Measurements from ENCODE around the gene DENND5A.
"Not testable (repeated sequence)": the region's sequence is repeated elsewhere in the genome, so short reads cannot be mapped to it uniquely, and the experiment has no call there.

Gene DENND5A

DNA sequence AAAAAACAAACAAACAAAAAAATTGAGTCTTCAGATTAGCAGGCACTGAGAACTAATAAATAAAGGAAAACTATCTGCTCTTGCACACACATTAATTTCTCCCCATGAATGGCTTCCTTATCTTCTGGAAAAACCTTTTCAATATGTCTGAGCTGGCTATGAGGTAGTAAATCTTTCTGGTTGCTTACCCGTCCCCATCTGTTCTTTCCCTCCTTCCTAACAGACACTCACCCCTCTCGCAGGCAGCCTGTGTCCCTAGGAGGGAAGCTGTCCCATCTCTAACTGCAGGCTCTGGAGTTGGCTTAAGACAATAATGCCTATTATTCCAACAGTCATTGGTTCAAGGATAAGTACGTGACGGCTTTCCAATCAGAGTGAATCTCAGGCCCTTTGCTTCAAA is 165.5 kb downstream of the DENND5A start:
- Histone ChIP-seq H3K4me1 (ENCODE audit: insufficient read depth, low read length) (no peaks in the 10 kb centered on the region), H3K4me3 (ENCODE audit: low read length) (no peak overlapping the region), H3K27ac (ENCODE audit: low read length) (no peak overlapping the region), H3K9me3 (ENCODE audit: insufficient read depth, low read depth, low read length) (no peaks in the 10 kb centered on the region), H3K9ac (ENCODE audit: low read depth, low read length) (no peak overlapping the region), H3K27me3 (ENCODE audit: insufficient read depth, low read length) (no peaks in the 10 kb centered on the region), H3K36me3 (ENCODE audit: insufficient read depth, low read depth, low read length) (no peaks in the 10 kb centered on the region)

DNA sequence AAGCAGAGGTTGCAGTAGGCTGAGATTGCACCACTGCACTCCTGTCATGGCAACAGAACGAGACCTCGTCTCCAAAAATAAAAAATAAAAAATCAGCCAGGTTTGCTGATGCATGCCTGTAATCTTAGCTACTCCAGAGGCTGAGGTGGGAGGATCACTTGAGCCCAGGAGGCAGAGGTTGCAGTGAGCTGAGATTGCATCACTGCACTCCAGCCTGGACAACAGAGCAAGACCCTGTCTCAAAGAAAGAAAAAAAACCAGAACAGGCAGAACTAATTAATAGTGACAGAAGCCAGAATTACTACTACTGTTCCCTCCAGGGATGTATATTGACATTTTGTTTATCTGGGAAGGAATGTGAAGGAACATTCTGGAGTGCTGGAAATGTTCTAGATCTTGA is 166.7 kb downstream of the DENND5A start:
- H3K27ac ChIP-seq (ENCODE audit: low read length); H3K27me3 ChIP-seq (ENCODE audit: insufficient read depth, low read length); H3K4me3 ChIP-seq (ENCODE audit: low read length); H3K9ac ChIP-seq (ENCODE audit: low read depth, low read length); H3K36me3 ChIP-seq (ENCODE audit: insufficient read depth, low read depth, low read length); H3K4me1 ChIP-seq (ENCODE audit: insufficient read depth, low read length); H3K9me3 ChIP-seq (ENCODE audit: insufficient read depth, low read depth, low read length): not testable (repeated sequence)

DNA sequence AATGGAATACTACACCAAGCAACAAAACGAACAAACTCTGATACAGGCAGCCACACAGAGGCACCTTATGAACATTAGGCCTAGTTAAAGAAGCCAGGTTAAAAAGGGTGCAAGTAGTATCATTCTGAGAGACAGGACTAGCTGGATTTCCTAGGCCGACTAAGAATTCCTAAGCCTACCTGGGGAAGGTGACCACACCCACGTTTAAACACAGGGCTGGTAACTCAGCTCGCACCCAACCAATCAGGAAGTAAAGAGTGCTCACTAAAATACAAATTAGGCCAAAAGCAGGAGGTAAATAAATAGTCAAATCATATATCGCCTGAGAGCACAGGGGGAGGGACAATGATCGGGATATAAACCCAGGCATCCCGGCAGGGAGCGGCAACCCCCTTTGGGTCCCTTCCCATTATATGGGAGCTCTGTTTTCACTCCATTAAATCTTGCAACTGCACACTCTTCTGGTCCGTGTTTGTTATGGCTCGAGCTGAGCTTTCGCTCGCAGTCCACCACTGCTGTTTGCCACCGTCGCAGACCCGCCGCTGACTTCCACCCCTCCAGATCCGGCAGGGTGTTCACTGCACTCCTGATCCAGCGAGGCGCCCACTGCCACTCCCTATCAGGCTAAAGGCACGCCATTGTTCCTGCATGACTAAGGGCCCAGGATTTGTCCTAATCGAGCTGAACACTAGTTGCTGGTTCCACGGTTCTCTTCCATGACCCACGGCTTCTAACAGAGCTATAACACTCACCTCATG is 167.8 kb downstream of the DENND5A start:
- H3K27ac ChIP-seq (ENCODE audit: low read length); H3K4me3 ChIP-seq (ENCODE audit: low read length); H3K36me3 ChIP-seq (ENCODE audit: insufficient read depth, low read depth, low read length); H3K9ac ChIP-seq (ENCODE audit: low read depth, low read length); H3K4me1 ChIP-seq (ENCODE audit: insufficient read depth, low read length); H3K9me3 ChIP-seq (ENCODE audit: insufficient read depth, low read depth, low read length): not testable (repeated sequence)
- peaks cover 12% of the 10 kb centered on the region for H3K27me3 ChIP-seq (ENCODE audit: insufficient read depth, low read length)

DNA sequence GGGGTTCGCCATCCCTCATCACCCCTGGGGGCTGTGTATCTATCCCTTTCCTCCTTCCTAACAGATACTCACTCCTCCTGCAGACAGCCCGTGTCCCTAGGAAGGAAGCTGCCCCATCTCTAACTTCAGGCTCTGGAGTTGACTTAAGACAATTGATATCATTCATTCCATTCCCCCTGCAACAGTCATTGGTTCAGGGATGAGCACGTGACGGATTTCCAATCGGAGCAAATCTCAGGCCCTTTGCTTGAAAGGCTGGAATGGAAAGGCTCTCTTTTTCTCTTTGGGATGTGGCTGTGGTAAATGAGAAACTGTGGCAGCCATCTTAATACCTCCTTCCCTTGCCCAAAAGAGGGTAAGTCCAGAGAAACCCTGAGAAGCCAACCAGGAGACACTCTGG is 168.7 kb downstream of the DENND5A start:
- H3K27ac ChIP-seq (ENCODE audit: low read length), result no peak overlapping the region
- no peak overlapping the region for H3K4me3 ChIP-seq (ENCODE audit: low read length)
- no peaks in the 10 kb centered on the region for H3K9me3 ChIP-seq (ENCODE audit: insufficient read depth, low read depth, low read length)
- no peak overlapping the region for H3K9ac ChIP-seq (ENCODE audit: low read depth, low read length)
- no peaks in the 10 kb centered on the region for H3K36me3 ChIP-seq (ENCODE audit: insufficient read depth, low read depth, low read length)
- no peaks in the 10 kb centered on the region for H3K4me1 ChIP-seq (ENCODE audit: insufficient read depth, low read length)
- H3K27me3 ChIP-seq (ENCODE audit: insufficient read depth, low read length), result peaks cover 20% of the 10 kb centered on the region

DNA sequence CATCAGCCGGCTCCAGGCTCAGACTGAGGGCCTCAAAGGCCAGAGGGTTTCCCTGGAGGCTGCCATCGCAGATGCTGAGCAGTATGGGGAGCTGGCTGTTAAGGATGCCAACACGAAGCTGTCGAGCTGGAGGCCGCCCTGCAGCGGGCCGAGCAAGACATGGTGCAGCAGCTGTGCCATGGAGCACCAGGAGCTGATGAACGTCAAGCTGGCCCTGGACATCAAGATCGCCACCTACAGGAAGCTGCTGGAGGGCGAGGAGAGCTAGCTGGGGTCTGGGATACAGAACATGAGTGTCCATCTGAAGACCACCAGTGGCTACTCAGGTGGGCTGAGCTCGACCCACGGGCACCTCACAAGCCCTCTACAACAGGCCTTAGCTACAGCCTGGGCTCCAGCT is 169.7 kb downstream of the DENND5A start:
- Histone ChIP-seq H3K9ac (ENCODE audit: low read depth, low read length) (no peak overlapping the region), H3K36me3 (ENCODE audit: insufficient read depth, low read depth, low read length) (no peaks in the 10 kb centered on the region), H3K9me3 (ENCODE audit: insufficient read depth, low read depth, low read length) (no peaks in the 10 kb centered on the region), H3K4me1 (ENCODE audit: insufficient read depth, low read length) (no peaks in the 10 kb centered on the region), H3K27ac (ENCODE audit: low read length) (no peak overlapping the region), H3K27me3 (ENCODE audit: insufficient read depth, low read length) (peaks cover 29% of the 10 kb centered on the region), H3K4me3 (ENCODE audit: low read length) (no peak overlapping the region)

DNA sequence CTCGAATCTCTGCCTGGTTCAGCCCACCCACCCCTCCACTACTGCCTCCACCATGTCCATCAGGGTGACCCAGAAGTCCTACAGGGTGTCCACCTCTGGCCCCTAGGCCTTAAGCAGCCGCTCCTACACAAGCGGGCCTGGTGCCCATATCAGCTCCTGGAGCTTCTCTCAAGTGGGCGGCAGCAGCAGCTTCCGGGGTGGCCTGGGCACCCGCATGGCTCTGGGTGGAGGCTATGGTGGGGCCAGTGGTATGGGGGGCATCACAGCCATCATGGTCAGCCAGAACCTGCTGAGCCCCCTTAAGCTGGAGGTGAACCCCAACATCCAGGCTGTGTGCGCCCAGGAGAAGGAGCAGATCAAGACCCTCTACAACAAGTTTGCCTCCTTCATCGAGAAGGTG is 170.7 kb downstream of the DENND5A start:
- Histone ChIP-seq H3K9me3 (ENCODE audit: insufficient read depth, low read depth, low read length) (no peaks in the 10 kb centered on the region), H3K4me3 (ENCODE audit: low read length) (no peak overlapping the region), H3K27me3 (ENCODE audit: insufficient read depth, low read length) (peaks cover 39% of the 10 kb centered on the region), H3K27ac (ENCODE audit: low read length) (no peak overlapping the region), H3K9ac (ENCODE audit: low read depth, low read length) (no peak overlapping the region), H3K36me3 (ENCODE audit: insufficient read depth, low read depth, low read length) (no peaks in the 10 kb centered on the region), H3K4me1 (ENCODE audit: insufficient read depth, low read length) (peaks cover 4% of the 10 kb centered on the region; the same call in 1 of the 2 replicates)

DNA sequence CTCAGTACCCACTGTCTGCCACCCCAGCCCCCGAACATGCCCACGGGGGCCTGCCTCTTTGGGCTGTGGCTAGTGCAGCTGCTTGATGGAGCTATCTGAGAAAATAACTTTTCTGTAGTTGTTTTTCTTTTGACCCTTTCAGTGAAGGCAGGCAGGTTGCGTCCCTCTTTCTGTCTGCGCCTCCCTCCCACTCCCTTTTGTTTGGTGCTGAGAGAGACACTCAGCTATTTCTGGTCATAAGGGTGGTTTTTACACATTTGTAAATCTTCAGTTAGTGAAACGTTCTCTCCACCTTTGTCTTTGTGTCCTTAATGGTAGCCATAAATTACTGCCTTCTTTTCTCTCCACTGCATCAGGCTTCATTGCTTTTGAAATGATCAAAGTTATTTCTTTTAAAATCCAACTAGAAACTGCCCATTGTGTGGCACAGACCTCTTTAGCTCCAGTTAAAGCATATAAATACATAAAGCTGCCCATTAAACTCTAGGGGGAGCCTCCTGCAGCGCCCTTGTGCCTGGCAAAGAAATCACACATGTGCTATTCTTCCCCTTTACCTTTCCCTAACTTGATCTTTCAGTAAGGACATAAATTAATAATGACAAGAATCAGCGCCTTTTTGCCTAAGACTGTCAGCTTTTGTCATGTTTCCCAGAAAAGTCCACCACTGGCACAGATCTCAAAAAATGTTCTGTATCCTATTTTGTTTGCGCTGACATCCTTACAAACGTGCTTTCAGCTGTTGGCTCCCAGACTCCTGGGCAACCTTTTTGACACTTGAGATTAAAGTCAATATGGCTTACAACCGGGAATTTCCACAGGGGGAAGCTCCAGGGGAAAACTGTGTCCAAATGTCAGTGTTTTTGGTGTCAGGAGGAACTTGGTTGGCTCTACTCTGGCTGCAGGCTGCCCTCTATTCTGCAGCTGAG is 172.0 kb downstream of the DENND5A start:
- Histone ChIP-seq H3K4me1 (ENCODE audit: insufficient read depth, low read length) (peaks cover 4% of the 10 kb centered on the region; the same call in 1 of the 2 replicates), H3K9me3 (ENCODE audit: insufficient read depth, low read depth, low read length) (no peaks in the 10 kb centered on the region), H3K27me3 (ENCODE audit: insufficient read depth, low read length) (peaks cover 51% of the 10 kb centered on the region), H3K27ac (ENCODE audit: low read length) (no peak overlapping the region), H3K36me3 (ENCODE audit: insufficient read depth, low read depth, low read length) (no peaks in the 10 kb centered on the region), H3K4me3 (ENCODE audit: low read length) (no peak overlapping the region), H3K9ac (ENCODE audit: low read depth, low read length) (no peak overlapping the region)

DNA sequence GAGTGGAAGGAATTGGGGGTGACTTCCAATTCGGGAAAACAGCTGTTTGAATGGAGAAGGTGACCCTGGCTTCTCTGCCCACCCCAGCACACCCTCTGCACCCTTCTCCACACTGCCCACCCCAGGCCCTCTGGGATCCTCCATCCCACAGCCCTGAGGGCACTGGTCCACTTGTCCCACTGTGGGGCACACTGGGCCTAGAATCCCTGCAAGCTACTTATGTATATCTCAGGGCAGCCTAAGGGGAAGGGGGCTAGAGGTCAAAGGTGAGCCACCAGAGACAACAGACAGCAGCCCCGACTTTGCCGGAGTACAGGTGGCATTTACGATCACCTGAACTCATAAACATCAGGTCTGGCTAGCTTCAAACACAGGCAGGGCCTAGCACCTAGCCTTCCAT is 173.1 kb downstream of the DENND5A start:
- Histone ChIP-seq H3K4me1 (ENCODE audit: insufficient read depth, low read length) (peaks cover 4% of the 10 kb centered on the region; the same call in 1 of the 2 replicates), H3K36me3 (ENCODE audit: insufficient read depth, low read depth, low read length) (no peaks in the 10 kb centered on the region), H3K4me3 (ENCODE audit: low read length) (peak overlapping the region; percentile 45; the same call in 1 of the 2 replicates), H3K27me3 (ENCODE audit: insufficient read depth, low read length) (peaks cover 51% of the 10 kb centered on the region), H3K27ac (ENCODE audit: low read length) (no peak overlapping the region), H3K9me3 (ENCODE audit: insufficient read depth, low read depth, low read length) (no peaks in the 10 kb centered on the region), H3K9ac (ENCODE audit: low read depth, low read length) (no peak overlapping the region)

DNA sequence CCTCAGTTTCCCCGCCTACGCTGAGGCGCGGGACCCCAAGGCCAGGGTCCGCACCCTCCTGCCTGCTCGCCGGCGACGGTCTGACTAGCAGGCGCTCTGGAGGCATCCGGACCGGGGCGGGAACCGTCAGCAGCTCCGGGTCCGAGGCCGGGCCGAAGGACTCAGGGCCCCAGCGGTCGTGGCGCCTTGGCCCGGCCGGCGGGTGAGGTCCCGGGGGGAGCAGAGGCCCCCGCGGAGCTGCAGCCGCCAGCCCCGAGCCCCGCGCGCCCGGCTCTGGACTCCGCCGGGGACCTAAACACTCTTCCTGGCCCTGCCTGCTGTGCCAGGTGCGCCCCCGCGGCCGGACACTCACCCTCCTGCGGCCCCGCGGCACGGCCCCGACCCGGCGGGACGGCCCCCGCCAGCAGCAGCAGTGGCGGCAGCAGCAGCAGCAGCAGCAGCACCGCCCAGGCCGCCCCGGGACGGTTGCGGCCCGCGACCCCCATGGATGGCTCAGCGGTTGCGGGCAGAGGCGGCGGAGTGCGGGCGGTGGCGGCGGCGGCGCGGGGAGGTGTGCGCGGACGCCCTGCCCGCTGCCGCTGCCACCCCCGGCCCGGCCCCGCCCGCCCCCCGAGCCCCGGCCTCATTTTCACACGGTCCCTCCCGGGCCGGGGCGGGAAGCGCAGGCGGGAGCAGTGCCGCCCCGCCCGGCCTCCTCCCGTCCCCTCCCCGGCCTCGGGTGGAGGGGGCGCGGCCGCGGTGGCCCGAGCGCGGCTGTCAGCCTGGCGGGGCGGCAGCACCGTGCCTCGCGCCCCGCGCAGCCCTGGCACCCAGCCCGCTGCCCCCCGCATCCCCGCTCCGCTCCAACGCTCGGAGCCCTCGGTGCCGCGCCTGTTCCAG is 173.9 kb downstream of the DENND5A start, which contains the start of gene SCUBE2:
Gene SCUBE2 (minus strand): TSS at position 556 of the 879 bp plus-strand sequence. CDS start 71 bp downstream, at position 485.
- H3K9me3 ChIP-seq (ENCODE audit: insufficient read depth, low read depth, low read length), result no peaks in the 10 kb centered on the region
- H3K27ac ChIP-seq (ENCODE audit: low read length), result no peak within 1 kb of the TSS
- no peak within 1 kb of the TSS for H3K9ac ChIP-seq (ENCODE audit: low read depth, low read length)
- H3K36me3 ChIP-seq (ENCODE audit: insufficient read depth, low read depth, low read length), result no peaks in the 10 kb centered on the region
- peaks cover 51% of the 10 kb centered on the region for H3K27me3 ChIP-seq (ENCODE audit: insufficient read depth, low read length)
- peak within 1 kb of the TSS; percentile 46; the same call in 1 of the 2 replicates for H3K4me3 ChIP-seq (ENCODE audit: low read length)
- peaks cover 4% of the 10 kb centered on the region; the same call in 1 of the 2 replicates for H3K4me1 ChIP-seq (ENCODE audit: insufficient read depth, low read length)

DNA sequence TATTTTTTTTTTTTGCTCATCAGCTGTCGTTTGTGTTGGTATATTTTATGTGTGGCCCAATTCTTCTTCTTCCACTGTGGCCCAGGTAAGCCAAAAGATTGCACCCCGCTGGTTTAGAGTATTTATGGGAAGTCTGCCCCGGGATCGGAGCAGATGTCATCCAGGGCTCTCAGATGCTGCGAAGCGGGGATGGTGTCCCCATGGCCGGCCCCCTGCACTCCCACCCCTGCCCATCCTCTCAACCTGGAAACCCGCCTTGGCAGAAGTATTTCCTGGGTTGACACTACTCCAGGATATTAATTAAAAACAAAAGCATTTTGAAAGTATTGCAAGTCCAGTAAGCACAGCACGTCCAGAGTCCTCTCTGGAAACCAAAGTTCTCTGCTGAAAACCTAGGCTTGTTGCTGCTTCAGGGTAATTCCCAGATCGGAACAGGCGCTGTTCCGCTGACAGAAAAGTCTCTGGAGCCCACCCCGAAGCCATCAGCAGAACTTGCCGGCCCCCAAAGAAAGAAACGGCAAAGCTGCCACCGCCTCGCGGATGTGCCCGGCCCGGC is 174.6 kb downstream of the DENND5A start:
- Histone ChIP-seq H3K27me3 (ENCODE audit: insufficient read depth, low read length) (peaks cover 51% of the 10 kb centered on the region), H3K9me3 (ENCODE audit: insufficient read depth, low read depth, low read length) (no peaks in the 10 kb centered on the region), H3K9ac (ENCODE audit: low read depth, low read length) (no peak overlapping the region), H3K27ac (ENCODE audit: low read length) (no peak overlapping the region), H3K36me3 (ENCODE audit: insufficient read depth, low read depth, low read length) (no peaks in the 10 kb centered on the region), H3K4me1 (ENCODE audit: insufficient read depth, low read length) (peaks cover 4% of the 10 kb centered on the region; the same call in 1 of the 2 replicates), H3K4me3 (ENCODE audit: low read length) (peak overlapping the region; percentile 46; the same call in 1 of the 2 replicates)

DNA sequence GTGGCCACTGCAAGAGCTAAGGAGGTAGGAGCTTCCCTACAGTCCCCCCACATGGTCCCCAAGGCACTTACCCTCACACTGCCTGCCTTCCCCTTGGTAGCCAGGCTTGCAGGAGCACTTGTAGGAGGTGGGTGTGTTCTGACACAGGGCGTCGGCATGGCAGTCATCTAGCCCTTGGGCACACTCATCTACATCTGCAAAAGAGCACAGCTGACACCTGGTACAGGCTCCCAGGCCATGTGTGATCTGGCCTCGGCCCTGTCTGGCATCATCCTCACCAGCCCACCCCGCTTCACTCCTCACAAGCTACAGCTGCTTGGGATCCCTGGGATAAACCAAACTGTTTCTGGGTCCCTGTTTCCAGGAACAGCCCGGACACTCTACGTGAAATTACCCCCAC is 175.5 kb downstream of the DENND5A start:
- Histone ChIP-seq H3K4me3 (ENCODE audit: low read length) (no peak overlapping the region), H3K9me3 (ENCODE audit: insufficient read depth, low read depth, low read length) (no peaks in the 10 kb centered on the region), H3K27me3 (ENCODE audit: insufficient read depth, low read length) (peaks cover 51% of the 10 kb centered on the region), H3K9ac (ENCODE audit: low read depth, low read length) (no peak overlapping the region), H3K27ac (ENCODE audit: low read length) (no peak overlapping the region), H3K4me1 (ENCODE audit: insufficient read depth, low read length) (peaks cover 4% of the 10 kb centered on the region; the same call in 1 of the 2 replicates), H3K36me3 (ENCODE audit: insufficient read depth, low read depth, low read length) (no peaks in the 10 kb centered on the region)

Measured in iPS-20b (cell line).